Activated CD4-positive, CD25-positive, alpha-beta regulatory T cell treated with anti-CD3 and anti-CD28 coated beads, Interleukin-2, amount 50 U/mL, for 72 hours (primary cell): ENCODE results near the gene PADI1.

ENCODE experiments used
- DNase-seq: peaks from one replicate; pipeline ENCODE4 v3.0.0; 2021

The PADI1 gene

GRCh38 chr1:17198476-17199258 lies 6.3 kb upstream of the PADI1 start:
- DNase-seq, result peak; percentile 23

DNA sequence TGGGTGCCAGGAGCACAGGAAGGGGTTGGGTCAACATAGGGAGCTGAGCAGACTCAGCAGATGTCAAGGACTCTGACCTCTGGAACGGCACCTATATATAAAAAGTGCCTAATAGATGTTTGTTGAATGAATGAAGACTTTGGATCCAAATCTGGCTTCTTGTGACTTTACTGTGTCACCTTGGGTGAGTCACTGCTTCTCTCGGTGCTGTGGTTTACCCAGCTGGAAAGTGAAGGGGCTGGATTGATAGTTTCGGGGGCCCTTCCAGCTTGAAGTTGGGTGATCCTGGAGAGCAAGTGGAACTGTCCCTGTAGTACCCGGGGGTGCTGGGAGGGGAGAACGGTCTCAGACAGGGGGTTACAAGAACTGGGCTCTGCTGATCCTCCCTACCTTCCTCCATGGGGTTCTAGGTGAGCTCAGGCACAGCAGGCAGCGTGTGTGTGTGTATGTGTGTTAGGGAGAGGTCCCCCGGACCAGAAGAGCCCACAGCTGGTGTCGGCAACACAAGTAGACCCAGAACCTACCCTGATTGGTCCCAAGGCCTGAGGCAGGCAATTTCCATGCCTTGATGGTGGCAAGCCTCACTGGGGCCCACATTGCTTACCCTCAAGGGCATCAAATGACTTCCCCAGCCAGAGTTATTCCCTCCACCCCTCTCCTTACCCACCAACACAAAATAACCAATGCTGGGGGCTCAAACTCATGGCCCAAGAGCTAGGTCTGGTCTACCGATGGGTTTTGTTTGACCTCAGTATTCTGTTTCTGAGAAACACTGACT lies 5.5 kb upstream of the PADI1 start:
- DNase-seq, result peak; percentile 17

- DNase-seq, result no peak
Observed at GRCh38 chr1:17200246-17200645, 4.7 kb upstream of the PADI1 start.

- DNase-seq, result no peak
Observed at GRCh38 chr1:17200756-17201155, 4.2 kb upstream of the PADI1 start.

GRCh38 chr1:17201201-17202021 lies 3.5 kb upstream of the PADI1 start:
- peak; percentile 28 for DNase-seq

DNA sequence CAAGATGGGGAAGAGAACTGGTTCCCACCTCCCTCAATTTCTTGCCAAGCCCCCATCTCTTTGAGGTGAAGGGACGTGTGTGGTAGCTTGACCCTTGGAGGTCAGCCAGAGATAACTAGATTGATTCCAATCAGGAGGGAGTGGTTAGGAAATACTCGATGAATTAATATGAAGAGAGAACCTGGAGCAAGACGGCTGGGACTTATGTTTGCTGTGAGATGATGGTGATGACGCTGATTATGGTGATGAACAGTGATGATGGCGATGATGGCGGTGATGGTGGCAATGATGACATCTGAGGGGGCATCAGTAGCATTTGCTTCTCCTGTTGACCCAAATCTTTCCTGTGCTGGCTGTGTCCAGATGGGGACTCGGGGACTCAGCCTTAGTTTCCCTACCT lies 724 bp downstream of the PADI1 start:
- DNase-seq, result no peak

GRCh38 chr1:17206196-17206595 lies 1.3 kb downstream of the PADI1 start:
- no peak for DNase-seq

DNA sequence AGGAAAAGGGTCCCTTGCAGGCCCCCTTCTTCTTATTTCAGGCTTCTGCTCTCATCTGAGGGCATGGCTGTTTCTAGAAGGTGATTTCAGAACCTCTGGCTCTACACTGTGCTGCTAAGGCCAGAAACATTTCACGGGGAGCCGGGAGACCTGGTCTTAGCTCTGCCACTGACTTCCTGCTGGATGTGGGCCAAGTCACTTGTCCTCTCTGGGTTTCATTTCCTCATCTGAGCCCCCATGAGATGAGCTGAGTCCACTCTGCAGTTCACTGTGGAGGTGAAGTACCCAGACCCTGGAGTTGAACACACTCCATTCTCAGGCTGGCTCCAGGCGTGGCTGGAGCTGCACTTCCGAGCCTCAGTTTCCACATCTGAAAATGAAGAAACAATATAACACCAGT lies 2.1 kb downstream of the PADI1 start:
- no peak for DNase-seq

DNA sequence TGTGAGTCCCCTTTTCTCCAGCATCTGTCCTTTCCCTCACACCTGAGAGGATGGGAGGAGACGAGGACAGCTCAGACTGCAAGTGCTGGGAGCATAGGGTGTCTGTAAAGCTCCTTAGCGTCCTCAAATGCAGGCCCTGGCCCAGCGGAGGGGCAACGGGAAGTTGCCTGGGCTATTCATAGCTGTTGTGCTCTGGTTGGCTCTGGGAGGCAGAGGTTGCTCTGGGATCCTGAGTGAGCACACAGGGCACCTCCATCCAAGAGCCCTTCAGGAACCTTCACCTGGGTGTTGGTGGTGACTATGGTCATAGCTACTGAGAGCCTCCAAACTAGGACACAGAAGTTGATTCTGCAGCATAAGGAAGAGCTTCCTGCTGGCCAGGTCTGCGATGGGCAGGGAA lies 2.6 kb downstream of the PADI1 start:
- no peak for DNase-seq

- peak; percentile 41 for DNase-seq
Observed at GRCh38 chr1:17207966-17208418, 3.1 kb downstream of the PADI1 start.

- DNase-seq, result no peak
Observed at GRCh38 chr1:17208546-17208945, 3.6 kb downstream of the PADI1 start.

DNA sequence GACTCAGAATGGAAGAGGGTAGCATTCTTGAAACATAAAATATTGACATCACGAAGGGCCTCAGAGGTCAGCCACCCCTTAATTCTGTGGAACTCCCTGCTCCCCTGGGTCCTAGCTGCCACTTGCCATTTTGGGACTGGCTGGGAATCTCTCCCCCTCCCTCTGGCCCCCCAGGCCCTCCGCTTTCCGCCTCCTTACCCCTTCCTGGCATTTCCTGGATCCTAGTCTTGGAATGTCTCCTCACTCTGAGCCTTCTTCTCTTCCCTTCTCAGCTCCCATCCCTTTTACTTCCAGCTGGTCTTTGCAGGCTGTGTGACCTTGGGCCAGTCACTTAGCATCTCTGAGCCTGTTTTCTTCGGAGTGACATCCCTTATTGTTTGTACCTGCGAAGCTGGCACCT lies 4.5 kb downstream of the PADI1 start:
- no peak for DNase-seq

DNA sequence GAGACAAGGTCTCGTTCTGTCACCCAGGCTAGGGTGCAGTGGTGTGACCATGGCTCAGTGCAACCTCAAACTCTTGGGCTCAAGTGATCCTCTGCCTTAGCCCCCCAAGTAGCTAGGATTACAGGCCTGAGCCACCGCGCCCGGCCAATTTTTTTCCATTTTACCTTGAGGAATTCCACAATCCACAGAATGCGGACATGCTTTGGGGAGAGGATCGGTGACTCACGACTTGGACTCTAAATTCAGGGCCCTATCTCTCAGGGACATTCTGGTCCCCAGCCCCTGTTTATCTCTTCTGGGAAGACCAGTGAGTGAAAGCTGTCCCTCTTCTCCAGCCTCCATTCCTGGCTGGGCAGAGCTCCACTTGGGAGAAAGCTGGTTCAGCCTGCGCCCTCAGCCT lies 5.2 kb downstream of the PADI1 start:
- no peak for DNase-seq

DNA sequence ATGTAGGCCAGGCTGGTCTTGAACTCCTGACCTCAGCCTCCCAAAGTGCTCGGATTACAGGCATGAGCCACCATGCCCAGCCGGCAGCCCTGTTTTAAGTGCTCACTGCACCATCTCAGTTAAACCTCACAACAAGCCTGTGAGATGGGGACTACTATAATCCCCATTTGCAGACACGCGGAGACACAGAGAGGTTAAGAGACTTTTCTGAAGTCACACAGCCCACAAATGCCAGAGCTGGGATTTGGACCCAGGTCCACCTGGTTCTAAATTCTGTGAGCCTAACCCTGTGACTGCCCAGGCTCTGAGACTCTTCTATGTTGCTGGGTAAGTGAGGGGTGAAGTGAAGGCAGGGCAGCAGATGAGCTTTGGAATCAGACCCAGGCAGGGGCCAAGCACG lies 6.4 kb downstream of the PADI1 start:
- DNase-seq, result no peak

GRCh38 chr1:17212009-17212408 lies 7.1 kb downstream of the PADI1 start:
- no peak for DNase-seq

- DNase-seq, result no peak
Observed at GRCh38 chr1:17212487-17213121, 7.7 kb downstream of the PADI1 start.

DNA sequence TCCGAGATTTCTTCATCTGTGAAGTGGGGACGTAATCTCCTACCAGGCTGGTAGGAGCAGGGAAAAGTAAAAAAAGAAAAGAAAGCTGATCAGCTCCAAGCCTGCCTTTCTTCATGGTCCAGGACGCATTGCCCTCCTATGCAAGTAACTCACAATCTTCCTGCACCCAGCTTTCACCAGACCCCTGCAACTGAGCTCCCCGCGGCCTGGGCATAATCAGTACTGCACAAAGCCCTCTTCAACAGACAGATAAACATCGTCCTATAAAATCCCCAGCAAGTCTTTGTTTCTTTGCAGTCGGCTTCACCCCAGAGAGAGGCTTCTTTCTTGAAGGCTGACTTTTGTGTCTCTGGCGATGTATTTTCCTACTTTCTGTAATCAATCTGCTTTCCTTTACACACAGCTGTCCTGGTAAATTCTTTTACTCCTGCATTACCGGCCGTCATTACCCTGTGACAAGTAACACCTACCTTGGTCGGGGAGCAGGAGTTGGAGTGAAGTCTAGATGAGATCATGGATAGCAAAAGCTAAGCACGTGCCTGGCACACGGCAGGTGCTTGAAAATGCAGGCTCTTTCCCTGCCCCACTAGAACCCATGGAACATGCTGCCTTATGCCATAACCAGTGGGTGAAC lies 8.3 kb downstream of the PADI1 start:
- no peak for DNase-seq

GRCh38 chr1:17213782-17214148 lies 8.8 kb downstream of the PADI1 start:
- no peak for DNase-seq

DNA sequence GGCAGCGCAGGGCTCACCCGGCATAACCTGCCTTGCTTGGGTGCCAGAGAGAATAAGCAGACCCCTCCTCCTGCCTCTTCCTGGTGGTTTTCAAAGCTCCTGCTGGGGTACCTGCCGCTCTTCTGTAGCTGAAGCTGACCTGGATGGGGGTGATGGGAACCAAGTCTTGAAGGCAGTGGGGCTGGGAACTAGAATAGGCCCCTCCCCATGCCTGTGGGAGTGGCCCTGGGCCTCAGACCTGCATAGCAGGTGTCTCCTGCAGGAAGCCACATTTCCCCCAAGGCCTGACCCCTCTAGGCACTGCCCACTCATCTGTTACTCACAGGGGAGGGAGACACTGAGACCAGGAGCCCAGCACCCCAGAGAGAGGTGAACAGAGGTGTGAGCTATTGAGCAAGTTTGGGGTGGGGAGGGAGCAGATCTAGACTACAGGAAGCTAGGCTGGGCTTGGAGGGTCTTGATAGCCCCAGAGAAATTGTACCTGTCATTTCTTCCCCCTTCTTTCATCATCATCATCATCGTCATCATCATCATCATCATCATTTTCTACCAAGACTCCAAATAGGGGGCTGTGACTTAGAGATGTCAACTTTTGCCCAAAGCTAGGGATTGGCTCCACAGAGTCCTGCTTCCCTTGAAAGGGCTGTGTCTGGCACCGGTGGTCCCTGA lies 10.1 kb downstream of the PADI1 start:
- DNase-seq, result no peak

- no peak for DNase-seq
Observed at GRCh38 chr1:17215545-17215890, 10.6 kb downstream of the PADI1 start.

GRCh38 chr1:17216078-17216477 lies 11.2 kb downstream of the PADI1 start:
- DNase-seq, result no peak

DNA sequence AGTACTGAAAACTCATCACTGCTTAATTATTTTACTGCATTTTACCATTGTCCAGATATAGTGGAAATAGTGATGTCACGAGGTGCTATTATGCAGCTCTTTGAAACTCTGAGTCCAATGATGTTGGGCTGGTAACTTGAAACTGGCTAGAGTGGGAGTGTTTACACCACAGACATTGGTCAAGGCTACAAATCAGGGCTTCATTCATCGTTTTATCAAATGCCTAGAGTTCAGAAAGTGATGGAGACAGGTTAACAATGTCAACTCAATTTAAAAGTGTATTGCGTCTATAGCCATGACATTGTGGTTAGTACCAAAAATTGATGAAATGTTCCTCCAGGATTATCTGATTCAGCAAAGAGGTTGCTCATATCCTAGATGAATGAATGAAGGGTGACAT lies 12.7 kb downstream of the PADI1 start:
- DNase-seq, result no peak
